ENCODE measurements around the gene PSME3IP1.
A peak's percentile ranks its signal among the peaks of the same experiment; 100 is the strongest.

PSME3IP1 gene

DNA sequence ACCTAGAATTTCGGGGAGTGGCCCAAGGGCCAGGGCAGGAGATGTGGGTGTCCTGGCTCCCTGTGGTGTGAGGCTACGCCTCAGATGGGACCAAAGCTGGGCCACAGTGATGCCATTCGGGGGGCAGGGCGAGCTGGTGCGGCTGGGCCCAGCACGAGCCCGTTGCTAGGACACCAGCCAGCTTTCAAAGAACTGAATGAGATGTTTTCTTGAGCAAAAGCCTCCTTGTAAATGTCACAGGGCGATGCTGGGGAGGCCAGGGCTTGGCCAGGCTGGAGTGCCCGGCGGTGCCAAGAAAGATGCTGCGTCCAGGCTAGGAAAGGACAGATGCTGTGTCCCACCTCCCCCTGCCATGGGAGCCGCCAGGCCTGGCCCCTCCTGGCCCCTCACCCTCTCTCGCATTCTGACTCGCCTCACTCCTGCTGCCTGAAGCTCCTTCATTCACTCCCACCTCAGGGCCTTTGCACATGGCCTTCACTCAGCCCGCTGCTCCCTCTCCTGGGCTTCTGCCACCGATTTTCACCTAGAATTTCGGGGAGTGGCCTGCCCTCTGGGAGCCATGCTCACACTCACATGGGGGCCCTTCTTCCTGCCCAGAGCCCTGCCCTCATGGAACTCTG lies 54.4 kb downstream of the PSME3IP1 start:
- no peak for DNase-seq (ENCODE audit: low read depth)
- H3K4me3 ChIP-seq (ENCODE audit: low read depth, low read length), result no peak overlapping the region

DNA sequence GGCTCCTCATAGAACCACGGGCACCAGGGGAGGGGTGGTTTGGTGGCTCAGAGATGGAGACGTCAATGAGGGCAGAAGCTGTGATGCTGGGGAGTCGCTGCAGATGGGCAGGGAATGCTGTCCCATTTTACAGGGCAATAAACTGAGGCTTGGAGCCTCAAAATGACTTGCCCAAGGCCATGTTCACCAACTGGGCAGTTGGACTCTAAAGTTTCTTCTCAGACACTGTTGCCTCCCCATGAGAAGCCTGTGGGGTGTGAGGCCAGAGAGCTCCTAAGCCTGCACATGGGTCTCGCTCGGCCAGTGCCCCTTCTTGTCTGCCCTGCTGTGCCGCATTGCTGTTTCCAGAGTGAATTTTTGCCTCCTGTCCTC lies 54.9 kb downstream of the PSME3IP1 start:
- no peak for DNase-seq (ENCODE audit: low read depth)
- H3K4me3 ChIP-seq (ENCODE audit: low read depth, low read length), result no peak overlapping the region

DNA sequence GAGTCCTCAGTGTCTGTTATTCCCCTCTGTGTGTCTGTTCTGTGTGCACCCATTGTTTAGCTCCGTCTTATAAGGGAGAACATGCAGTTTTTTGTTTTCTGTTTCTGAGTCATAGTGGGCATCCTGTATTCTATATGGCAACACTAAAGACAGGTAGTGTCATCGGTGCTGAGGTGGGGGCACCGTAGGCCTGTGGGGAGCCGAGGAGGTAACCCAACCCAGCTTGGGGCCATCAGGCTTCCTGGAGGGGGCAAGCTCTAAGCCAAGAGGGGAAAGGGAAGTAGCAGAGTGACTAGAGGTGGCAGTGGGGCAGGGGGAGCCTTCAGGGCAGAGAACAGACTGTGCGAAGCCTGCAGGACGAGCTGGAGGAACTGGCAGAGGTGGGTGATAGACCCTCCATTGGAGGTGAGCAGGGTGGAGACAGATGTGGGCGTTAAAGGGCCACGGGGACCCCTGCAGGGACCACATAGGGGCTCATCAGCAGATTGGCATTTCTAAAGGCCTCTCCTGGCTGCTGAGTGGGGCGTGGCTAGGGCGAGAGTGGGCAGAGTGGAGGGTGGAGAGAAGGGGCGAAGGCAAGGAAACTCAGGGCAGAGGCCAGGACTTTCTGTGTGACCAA lies 57.0 kb downstream of the PSME3IP1 start:
- no peak overlapping the region for H3K4me3 ChIP-seq (ENCODE audit: low read depth, low read length)
- DNase-seq (ENCODE audit: low read depth), result no peak

DNA sequence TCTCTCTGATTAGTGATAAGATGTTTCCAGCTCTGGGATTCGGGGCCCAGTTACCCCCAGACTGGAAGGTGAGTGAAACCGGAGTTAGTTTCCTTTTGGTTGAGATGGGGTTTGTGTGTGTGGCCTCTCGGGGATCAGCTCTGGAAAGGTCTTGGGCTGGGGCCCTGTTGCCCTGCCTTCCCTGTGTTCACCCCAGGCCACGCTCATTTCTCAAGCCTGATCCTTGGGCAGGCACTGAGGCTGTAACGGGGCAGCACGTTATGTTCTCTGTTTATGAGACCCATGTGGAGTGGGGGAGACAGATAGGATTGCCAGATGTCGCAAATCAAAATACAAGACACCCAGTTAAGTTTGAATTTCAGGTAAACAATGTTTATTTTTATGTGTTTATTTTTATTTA lies 58.0 kb downstream of the PSME3IP1 start:
- no peak overlapping the region for H3K4me3 ChIP-seq (ENCODE audit: low read depth, low read length)
- no peak for DNase-seq (ENCODE audit: low read depth)

DNA sequence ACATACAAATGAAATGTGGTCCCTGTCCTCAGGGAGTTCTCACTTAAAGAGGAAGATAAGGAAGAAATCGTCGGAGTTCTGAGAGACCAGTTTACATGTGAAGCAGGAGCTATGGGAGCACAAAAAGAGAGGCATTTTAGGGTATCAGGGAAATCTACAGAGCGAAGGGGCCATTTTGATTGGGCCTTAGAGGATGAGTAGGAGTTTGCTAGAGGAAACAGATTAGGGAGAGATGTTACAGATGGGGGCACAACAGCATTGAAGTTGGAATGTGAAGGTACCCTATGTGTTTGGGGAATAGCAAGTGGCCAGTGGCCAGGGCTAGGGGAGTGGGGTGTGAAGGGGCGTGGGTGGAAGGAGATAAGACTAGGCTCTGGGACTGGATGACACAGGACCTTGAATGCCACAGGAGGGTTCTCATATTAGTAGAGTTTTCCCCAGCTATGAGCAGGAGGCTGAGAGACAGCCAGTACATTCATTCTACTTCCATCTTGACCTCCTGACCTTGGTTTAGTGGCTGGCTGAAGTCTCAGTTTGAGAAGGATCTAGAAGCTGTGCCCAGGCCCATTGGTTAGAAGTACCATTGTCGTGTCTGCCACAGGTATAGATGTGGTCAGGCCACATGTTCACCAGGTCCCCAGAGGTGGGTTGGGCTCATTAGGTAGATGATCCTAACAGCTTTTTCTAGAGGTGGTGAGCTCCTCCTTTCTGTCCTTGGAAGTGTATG lies 58.6 kb downstream of the PSME3IP1 start:
- H3K4me3 ChIP-seq (ENCODE audit: low read depth, low read length), result no peak overlapping the region
- DNase-seq (ENCODE audit: low read depth), result no peak

DNA sequence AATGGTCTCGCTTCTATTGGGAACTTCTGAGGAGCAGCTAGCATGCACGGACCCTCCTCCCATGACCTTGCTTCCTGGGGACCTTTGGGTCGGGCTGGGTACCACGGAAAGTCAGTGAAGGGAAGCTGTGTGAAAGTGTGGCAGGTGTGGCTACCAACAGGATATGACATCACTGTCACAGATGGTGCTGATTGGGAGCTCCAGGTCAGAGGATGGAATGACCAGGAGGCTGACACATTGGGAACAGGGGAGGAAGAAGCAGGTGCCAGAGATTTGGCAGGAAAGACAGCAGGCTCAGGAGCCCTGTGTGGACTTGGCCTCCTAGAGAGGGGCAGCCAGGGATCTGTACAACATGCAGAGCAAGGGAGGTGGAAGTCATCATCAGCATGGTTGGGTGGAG lies 59.4 kb downstream of the PSME3IP1 start:
- DNase-seq (ENCODE audit: low read depth), result no peak
- H3K4me3 ChIP-seq (ENCODE audit: low read depth, low read length), result no peak overlapping the region

DNA sequence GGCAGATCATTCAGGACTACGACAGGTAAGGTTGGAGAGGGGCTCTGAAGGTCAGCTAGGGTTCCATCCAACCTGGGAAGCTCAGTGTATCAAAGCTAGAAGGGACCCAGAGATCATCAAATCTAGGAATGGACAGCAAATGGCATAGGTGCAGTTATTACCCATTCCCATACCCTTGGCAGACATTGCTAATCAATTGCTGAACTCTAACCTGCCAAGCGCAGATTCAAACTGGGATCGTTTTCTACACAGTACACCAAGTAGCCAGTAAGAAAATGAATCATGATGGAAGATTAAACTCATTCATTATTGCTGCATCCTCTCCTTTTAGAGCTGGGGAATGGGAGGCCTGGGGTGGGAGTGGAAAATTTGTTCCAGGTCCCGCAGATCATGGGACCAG lies 59.9 kb downstream of the PSME3IP1 start:
- no peak overlapping the region for H3K4me3 ChIP-seq (ENCODE audit: low read depth, low read length)
- no peak for DNase-seq (ENCODE audit: low read depth)

DNA sequence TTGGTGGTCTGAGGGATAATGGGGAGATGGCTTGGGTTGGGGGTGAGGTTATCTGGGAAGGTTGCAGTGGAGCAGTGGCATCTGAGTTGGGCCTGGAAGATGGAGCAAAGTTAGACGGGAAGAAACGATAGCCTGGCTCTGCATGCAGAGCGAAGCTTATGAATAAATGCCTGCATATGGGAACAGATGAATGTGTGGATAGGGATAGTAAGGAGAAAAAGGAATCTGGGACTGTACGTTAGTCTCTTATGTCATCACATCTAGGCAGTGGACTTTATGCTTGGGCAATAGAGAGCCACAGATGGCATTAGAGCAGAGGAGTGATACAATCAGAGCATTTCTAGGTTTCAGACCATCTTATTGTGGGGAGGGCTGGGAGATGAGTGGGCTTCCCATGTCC lies 60.5 kb downstream of the PSME3IP1 start:
- DNase-seq (ENCODE audit: low read depth), result no peak

DNA sequence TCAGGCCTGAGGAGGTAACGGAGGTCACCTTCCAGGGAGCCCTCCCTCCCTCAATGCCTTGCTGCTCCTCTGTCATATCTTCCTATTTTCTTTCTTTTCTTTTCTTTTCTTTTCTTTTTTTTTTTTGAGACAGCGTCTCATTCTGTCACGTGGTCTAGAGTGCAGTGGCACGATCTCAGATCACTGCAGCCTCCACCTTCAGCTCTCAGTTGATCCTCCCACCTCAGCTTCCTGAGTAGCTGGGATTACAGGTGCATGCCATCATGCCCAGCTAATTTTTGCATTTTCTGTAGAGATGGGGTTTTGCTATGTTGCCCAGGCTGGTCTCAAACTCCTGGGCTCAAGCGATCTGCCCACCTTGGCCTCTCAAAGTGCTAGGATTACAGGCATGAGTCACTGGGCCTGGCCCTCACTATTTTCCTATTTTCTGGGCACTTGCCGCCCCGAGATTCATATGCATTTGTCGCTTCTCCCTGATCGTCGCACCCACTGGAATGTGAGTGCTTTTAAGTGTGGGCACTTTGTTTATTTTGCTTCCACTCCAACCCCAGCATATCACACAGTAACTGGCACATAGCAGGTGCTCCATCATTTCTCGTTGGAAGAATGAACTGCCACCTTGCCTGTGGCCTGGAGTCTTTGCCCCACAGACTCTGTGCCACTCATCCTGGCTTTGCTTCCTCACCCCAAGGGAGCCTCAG lies 61.7 kb downstream of the PSME3IP1 start:
- DNase-seq (ENCODE audit: low read depth), result no peak
- no peak overlapping the region for H3K4me3 ChIP-seq (ENCODE audit: low read depth, low read length)

More for the DNA sequence above, 60.5 kb downstream of the PSME3IP1 start:
- no peak overlapping the region for H3K4me3 ChIP-seq (ENCODE audit: low read depth, low read length)

DNA sequence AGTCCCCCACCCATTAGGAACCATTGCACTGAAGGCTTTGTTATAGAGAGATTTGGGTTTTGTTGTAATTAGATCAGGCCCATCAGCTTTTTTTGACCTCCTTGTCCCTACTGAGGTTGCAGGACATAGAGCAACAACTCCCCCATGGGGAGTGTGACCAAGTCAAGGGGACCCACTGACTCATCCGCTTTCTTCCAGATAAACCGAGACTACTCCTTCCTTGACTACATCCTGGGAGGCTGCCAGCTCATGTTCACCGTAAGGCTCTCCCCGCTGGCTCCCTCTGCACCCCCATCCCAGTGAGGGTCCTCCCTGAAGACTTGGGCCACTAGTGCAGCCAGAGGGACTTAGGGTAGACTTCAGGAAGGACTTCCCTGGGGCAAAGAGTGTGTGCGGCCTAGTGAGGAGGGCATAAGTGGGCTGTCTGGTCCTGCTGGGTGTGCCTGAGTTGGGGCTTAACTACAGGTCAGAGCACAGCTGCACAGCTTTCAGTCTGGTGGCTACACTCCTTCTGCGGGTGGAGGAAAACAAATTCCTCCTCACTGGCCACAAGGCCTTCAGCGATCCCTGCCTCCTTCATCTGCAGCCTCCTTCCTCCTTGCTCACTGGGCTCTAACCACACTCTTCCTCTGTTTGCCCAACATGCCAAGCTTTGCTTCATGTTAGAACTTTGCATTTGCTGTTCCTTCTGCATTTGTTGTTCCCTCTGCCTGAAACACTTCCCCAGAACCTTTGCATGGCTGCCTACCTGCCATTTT lies 62.4 kb downstream of the PSME3IP1 start:
- no peak overlapping the region for H3K4me3 ChIP-seq (ENCODE audit: low read depth, low read length)
- no peak for DNase-seq (ENCODE audit: low read depth)

DNA sequence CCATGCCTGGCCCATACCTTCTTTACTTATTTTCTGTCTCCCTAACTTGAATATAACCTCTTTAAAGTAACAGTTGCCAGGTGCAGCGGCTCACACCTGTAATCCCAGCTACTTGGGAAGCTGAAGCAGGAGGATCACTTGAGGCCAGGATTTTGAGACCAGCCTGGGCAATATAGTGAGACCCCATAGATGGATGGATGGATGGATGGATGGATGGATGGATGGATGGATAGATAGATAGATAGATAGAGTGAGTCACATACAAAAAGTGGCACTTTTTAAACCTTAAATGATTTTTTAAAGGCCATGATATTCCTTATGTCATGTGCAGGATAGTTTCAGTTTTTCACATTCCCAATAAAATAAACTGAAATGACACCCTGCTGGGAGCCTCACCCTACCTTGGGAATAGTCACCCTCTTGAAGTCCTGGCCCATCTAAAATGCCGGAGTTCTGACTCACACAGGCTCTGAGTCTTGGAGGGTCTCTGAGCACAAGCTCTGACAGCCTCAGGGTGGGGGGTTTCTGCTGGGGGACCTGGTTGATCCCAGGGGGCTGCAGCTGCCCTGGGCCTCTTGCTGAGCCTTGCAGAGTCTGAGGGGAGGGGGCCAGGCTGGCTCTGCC lies 67.3 kb downstream of the PSME3IP1 start:
- H3K4me3 ChIP-seq (ENCODE audit: low read depth, low read length), result no peak overlapping the region
- DNase-seq (ENCODE audit: low read depth), result no peak

DNA sequence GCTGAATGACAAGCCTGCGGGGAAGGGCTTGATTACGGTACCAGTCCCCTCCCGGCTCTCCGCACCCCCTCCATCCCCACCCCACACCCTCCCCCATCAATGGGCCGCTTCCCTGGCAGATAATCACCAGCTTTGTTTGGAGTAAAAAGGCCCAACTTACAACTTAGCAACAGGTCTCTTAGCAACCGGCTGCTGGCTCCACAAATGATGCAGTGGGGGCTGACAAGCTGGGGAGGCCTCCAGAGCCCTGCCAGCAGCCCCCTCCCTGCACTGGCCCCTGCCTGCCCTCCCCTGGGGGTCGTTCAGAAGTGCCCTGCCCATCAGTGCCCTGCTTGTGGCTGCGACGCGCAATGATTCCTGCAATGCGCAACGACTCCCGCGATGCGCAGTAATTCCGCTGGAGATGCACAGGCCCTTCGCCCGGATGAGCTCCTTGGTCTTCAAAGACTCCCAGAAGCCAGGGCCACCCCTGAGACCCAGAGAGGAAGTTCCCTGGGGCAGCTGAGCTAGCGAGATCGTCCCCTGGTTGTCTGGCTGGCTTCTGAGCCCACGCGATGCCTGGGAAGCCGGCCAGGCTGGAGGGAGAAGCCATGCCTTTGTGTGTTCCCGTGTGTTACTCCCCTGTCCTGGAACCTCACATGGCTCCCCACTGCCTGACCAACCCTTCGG lies 70.2 kb downstream of the PSME3IP1 start:
- no peak for DNase-seq (ENCODE audit: low read depth)
- no peak overlapping the region for H3K4me3 ChIP-seq (ENCODE audit: low read depth, low read length)

DNA sequence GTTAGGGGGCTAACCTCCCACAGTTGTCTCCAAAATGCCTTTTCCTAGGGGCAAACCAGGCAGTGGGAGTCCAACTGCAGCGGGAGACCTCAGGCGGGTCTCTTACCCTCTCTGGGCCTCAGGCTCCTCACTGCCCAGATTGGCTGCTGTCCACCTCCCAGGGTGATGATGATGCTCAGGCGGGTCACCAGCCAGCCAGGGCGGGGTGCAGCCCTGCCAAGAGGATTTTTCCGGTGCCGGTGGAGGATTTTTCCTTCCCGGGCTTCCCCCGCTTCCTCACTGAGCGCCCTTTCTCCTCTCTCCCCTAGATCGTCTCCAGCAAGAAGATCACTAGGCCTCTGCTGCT lies 70.7 kb downstream of the PSME3IP1 start:
- DNase-seq (ENCODE audit: low read depth), result peak; percentile 13
- H3K4me3 ChIP-seq (ENCODE audit: low read depth, low read length), result no peak overlapping the region

DNA sequence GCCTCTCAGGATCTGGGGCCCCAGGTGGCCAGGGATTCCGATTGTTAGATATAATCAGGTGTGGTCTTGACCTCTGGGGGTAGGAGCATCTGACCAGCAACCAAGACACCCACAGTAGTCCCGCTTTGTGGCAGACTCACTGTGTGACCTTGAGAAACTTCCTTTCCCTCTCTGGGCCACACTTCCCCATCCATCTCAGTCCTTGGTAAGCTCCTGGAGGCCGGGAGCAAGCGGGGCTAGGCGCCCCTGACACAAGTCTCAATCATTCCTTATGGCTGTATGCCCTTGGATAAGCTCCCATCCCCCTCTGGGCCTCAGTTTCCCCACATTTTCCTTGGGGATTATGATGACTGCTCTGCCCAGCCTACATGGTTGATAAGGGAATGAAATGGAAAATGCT lies 72.2 kb downstream of the PSME3IP1 start:
- H3K4me3 ChIP-seq (ENCODE audit: low read depth, low read length), result no peak overlapping the region
- DNase-seq (ENCODE audit: low read depth), result no peak

DNA sequence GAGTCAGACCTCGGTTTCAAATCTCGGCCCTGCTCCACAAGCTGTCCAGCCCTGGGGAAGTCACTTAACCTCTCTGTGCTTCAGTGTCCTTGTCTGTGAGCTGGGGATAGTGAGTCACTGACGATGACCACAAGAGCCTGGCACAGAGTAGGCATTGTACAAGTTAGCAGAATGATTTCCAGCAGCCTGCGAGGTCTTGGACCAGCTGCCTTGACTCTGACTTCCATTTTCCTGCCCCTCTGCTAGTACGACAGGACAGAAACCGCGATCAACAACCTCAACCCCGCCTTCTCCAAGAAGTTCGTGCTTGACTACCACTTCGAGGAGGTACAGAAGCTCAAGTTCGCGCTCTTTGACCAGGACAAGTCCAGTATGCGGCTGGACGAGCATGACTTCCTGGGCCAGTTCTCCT lies 72.8 kb downstream of the PSME3IP1 start:
- H3K4me3 ChIP-seq (ENCODE audit: low read depth, low read length), result no peak overlapping the region
- DNase-seq (ENCODE audit: low read depth), result no peak

DNA sequence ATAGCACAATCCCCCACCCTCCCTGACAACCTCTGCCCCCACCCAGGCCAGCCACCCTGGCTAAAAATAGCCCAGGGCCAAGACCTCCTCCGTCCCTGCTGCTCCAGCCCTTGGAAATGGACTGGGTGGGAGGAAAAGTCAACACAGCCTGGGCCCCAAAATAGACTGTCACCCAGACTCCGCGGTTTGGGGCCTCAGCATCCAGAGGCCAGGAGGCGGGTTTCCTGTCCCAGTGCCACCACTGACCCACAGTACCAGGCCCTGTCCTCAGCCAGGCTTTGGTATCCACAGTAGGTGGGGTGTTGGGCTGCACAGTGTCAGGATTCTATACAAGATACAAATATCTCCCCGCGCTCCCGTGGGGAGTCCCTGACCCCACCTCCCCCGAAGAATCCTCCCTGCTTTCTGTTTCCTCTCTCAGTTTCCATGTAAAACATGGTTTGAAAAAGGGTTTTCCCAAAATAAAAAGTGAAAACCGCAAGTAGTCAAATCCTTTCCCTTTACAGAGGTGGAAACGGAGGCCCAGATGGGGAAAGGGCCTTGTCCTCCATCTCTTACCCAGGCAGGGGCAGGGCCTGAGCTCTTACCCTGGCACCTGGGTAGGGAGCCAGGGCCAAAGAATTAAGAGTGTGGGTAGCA lies 73.3 kb downstream of the PSME3IP1 start:
- no peak for DNase-seq (ENCODE audit: low read depth)
- no peak overlapping the region for H3K4me3 ChIP-seq (ENCODE audit: low read depth, low read length)

DNA sequence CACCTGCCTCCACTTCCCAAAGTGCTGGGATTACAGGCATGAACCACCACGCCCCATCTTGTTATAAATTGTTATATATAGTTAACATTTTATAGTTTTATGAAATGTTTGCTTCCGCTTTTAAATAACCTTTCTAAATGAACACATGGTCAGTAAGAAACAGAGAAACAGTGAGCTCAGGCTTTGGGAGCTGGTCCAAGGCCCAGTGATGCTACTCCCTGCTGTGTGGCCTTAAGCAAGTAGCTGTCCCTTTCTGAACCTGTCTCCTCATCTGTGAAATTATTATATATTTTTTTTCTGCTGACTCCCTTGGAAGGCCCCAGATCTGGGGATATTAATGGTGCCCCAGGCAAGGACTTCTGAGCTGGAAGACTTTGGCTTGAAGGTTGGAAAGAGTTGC lies 74.4 kb downstream of the PSME3IP1 start:
- no peak for DNase-seq (ENCODE audit: low read depth)
- no peak overlapping the region for H3K4me3 ChIP-seq (ENCODE audit: low read depth, low read length)

DNA sequence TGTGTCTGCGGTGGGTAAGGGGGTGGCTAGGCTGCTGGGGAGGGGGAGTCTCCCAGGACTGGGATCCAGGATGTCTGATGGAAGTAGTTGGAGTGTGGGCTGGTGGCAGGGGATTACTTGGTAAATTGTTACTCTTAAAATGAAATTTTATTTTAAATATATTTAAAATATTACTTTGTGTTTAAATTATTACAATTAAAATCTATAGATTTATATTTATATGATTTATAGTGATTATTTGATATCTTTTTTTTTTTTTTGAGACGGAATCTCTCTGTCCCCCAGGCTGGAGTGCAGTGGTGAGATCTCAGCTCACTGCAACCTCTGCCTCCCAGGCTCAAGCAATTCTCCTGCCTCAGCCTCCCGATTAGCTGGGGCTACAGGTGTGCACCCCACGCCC lies 74.9 kb downstream of the PSME3IP1 start:
- H3K4me3 ChIP-seq (ENCODE audit: low read depth, low read length), result no peak overlapping the region
- no peak for DNase-seq (ENCODE audit: low read depth)

Data from skeletal muscle cell (primary cell).